ENCODE data around the gene APOBEC3B. TPM values are rescaled to one million over a fixed set of nuclear protein-coding genes. Genes with fewer than 3 reads are reported as not detected.

The APOBEC3B gene
- total RNA-seq, 2 experiments from 2014 or later, result not detected

DNA sequence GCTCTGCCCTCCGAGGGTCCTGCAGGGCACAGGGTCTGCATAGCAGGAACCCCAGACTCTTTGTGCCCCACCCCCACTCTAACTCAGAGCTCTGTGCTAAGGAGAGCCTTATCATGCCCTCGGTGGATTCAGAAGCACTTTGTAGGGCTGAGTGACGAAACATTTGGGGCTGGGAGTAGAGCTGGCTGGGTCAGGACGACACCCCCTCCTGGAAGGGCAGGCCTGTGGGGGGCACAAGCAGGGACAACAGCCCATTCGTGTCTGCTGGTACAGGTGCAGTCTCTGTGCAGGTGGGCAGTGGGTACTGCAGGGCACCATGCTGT is 15.8 kb upstream of the APOBEC3B start:
- no peak overlapping the region for H3K4me3 Mint-ChIP-seq
- CTCF ChIA-PET, result no interaction called here

GRCh38 chr22:38966942-38967341 is 15.2 kb upstream of the APOBEC3B start:
- Mint-ChIP-seq H3K4me1 (ENCODE audit: low read depth) (no peaks in the 10 kb centered on the region), H3K4me3 (no peak overlapping the region), H3K27me3 (peaks cover 17% of the 10 kb centered on the region), H3K36me3 (ENCODE audit: low read depth) (no peaks in the 10 kb centered on the region), H3K27ac (no peak overlapping the region), H3K9me3 (no peaks in the 10 kb centered on the region)
- Histone ChIP-seq H3K9me3 (ENCODE audit: control insufficient read depth in 1 of 2, insufficient read depth in 1 of 2, low read length in 2 of 2) (no peaks in the 10 kb centered on the region), H3K27ac (ENCODE audit: low read depth in 1 of 2, low read length in 2 of 2) (no peak overlapping the region), H3K27me3 (ENCODE audit: control insufficient read depth in 1 of 2, insufficient read depth in 2 of 2, low read length in 2 of 2) (no peaks in the 10 kb centered on the region), H3K36me3 (ENCODE audit: insufficient read depth, low read length) (no peaks in the 10 kb centered on the region), H3K4me1 (ENCODE audit: insufficient read depth, low read length) (peaks cover 31% of the 10 kb centered on the region), H3K4me3 (ENCODE audit: low read length) (no peak overlapping the region)
- intact Hi-C loops (cut with DNase I, micrococcal nuclease), result no loop called here
- no peak for ATAC-seq (ENCODE audit: poor library complexity)
- ChIA-PET POLR2A (no interaction called here), CTCF (no interaction called here)
- no peak for DNase-seq
- TF ChIP-seq, protein P1, sequence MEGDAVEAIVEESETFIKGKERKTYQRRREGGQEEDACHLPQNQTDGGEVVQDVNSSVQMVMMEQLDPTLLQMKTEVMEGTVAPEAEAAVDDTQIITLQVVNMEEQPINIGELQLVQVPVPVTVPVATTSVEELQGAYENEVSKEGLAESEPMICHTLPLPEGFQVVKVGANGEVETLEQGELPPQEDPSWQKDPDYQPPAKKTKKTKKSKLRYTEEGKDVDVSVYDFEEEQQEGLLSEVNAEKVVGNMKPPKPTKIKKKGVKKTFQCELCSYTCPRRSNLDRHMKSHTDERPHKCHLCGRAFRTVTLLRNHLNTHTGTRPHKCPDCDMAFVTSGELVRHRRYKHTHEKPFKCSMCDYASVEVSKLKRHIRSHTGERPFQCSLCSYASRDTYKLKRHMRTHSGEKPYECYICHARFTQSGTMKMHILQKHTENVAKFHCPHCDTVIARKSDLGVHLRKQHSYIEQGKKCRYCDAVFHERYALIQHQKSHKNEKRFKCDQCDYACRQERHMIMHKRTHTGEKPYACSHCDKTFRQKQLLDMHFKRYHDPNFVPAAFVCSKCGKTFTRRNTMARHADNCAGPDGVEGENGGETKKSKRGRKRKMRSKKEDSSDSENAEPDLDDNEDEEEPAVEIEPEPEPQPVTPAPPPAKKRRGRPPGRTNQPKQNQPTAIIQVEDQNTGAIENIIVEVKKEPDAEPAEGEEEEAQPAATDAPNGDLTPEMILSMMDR (IDR thresholded peaks at IDR 0.05), result no peak

More for the DNA sequence above, 15.8 kb upstream of the APOBEC3B start:
- Mint-ChIP-seq H3K9me3 (no peaks in the 10 kb centered on the region), H3K36me3 (ENCODE audit: low read depth) (no peaks in the 10 kb centered on the region), H3K27ac (no peak overlapping the region), H3K27me3 (peaks cover 12% of the 10 kb centered on the region), H3K4me1 (ENCODE audit: low read depth) (no peaks in the 10 kb centered on the region)
- no peaks in the 10 kb centered on the region for H3K9me3 ChIP-seq (ENCODE audit: control insufficient read depth in 1 of 2, insufficient read depth in 1 of 2, low read length in 2 of 2)
- H3K27me3 ChIP-seq (ENCODE audit: control insufficient read depth in 1 of 2, insufficient read depth in 2 of 2, low read length in 2 of 2), result no peaks in the 10 kb centered on the region
- intact Hi-C loops (cut with DNase I, micrococcal nuclease), result no loop called here
- POLR2A ChIA-PET, result no interaction called here
- no peak overlapping the region for H3K4me3 ChIP-seq (ENCODE audit: low read length)
- TF ChIP-seq, protein P1 (IDR thresholded peaks at IDR 0.05), result no peak
- H3K27ac ChIP-seq (ENCODE audit: low read depth in 1 of 2, low read length in 2 of 2), result no peak overlapping the region
- peaks cover 31% of the 10 kb centered on the region for H3K4me1 ChIP-seq (ENCODE audit: insufficient read depth, low read length)
- ATAC-seq (ENCODE audit: poor library complexity) (no peak), DNase-seq (no peak)
- no peaks in the 10 kb centered on the region for H3K36me3 ChIP-seq (ENCODE audit: insufficient read depth, low read length)

GRCh38 chr22:38967451-38968450 is 14.4 kb upstream of the APOBEC3B start:
- intact Hi-C loops (cut with DNase I, micrococcal nuclease), result no loop called here
- Mint-ChIP-seq H3K4me1 (ENCODE audit: low read depth) (no peaks in the 10 kb centered on the region), H3K27ac (no peak overlapping the region), H3K4me3 (no peak overlapping the region), H3K27me3 (peaks cover 18% of the 10 kb centered on the region), H3K9me3 (no peaks in the 10 kb centered on the region), H3K36me3 (ENCODE audit: low read depth) (no peaks in the 10 kb centered on the region)
- peaks cover 31% of the 10 kb centered on the region for H3K4me1 ChIP-seq (ENCODE audit: insufficient read depth, low read length)
- TF ChIP-seq, protein P1 (IDR thresholded peaks at IDR 0.05), result no peak
- DNase-seq (peak in 3 of 14 experiments; percentile 34 to 81 (median 66)), ATAC-seq (ENCODE audit: poor library complexity) (no peak)
- no peak overlapping the region for H3K4me3 ChIP-seq (ENCODE audit: low read length)
- ChIA-PET CTCF (no interaction called here), POLR2A (no interaction called here)
- H3K9me3 ChIP-seq (ENCODE audit: control insufficient read depth in 1 of 2, insufficient read depth in 1 of 2, low read length in 2 of 2), result no peaks in the 10 kb centered on the region
- H3K27me3 ChIP-seq (ENCODE audit: control insufficient read depth in 1 of 2, insufficient read depth in 2 of 2, low read length in 2 of 2), result no peaks in the 10 kb centered on the region
- H3K27ac ChIP-seq (ENCODE audit: low read depth in 1 of 2, low read length in 2 of 2), result no peak overlapping the region
- H3K36me3 ChIP-seq (ENCODE audit: insufficient read depth, low read length), result no peaks in the 10 kb centered on the region

All from CD4-positive, alpha-beta T cell (primary cell).